HG03378 (cell line): ENCODE data around the gene DRAXIN.

Experiments
- ATAC-seq: cut with Tn5 transposase; IDR thresholded peaks from one replicate; pipeline ENCODE4 v1.9.1; 2021; ENCODE audit warnings: mild to moderate bottlenecking, moderate library complexity; ENCODE audit not compliant: unreplicated experiment

DRAXIN gene

DNA sequence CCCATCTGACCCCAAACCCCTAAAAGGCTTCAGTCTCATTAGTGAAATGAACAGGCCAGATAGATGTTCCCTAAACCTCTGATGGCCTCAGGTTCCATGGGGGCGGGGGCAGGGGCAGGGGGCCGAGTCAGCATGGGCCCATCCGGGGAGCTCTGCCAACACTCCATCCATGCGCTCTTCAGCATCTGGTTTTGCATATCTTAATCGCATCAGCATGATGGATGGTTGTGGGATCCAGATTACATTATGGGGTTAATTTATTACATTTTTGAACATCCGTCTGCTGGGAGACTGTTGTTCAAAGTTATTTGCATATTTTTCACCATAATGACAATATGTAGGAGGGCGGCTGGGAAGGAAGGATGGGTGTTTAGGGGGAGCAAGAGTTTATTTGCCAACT, 7.4 kb upstream of the DRAXIN start:
- ATAC-seq, result no peak

- ATAC-seq, result no peak
Measured at GRCh38 chr1:11685210-11685752, 6.2 kb upstream of the DRAXIN start.

DNA sequence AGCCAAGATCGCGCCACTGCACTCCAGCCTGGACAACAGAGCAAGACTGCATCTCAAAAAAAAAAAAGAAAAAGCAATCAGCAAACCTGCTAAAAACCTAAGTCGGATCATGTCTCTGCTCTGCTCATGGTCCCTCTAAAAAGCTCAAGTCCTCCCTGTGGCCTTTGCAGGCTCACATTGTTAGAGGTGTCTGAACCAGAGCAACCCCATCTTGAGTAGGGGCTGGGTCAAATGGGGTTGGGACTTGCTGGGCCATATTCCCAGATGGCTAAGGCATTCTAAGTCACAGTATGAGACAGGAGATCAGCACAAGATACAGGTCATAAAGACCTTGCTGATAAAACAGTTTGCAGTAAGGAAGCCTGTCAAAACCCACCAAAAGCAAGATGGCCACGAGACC, 3.0 kb upstream of the DRAXIN start:
- no peak for ATAC-seq

- ATAC-seq, result no peak
Measured at GRCh38 chr1:11690397-11691301, 861 bp upstream of the DRAXIN start.

GRCh38 chr1:11691928-11692711, 610 bp downstream of the DRAXIN start:
- ATAC-seq, result no peak

- no peak for ATAC-seq
Measured at GRCh38 chr1:11693024-11693590, 1.6 kb downstream of the DRAXIN start.

- no peak for ATAC-seq
Measured at GRCh38 chr1:11693917-11694316, 2.4 kb downstream of the DRAXIN start.

DNA sequence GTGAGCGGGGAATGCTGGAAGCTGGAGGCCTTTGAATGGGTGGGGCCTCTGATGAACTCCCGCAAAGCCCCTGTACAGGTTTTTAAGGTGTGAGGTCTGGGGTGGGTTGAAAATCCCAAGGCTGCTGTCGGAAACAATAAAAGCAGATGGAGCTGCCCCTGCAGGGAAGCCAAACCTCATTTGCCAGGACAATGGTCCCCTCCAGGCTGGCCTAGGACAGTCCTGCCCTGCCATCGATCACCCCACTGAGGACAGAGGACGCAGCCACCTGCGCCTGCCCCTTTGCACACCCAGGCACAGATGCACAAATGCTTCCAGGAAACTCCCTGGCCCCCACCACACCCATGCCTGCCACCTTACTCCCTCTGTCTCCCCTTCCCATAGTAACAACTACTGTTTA, 4.4 kb downstream of the DRAXIN start:
- no peak for ATAC-seq

- ATAC-seq, result no peak
Measured at GRCh38 chr1:11697188-11697892, 5.8 kb downstream of the DRAXIN start.

DNA sequence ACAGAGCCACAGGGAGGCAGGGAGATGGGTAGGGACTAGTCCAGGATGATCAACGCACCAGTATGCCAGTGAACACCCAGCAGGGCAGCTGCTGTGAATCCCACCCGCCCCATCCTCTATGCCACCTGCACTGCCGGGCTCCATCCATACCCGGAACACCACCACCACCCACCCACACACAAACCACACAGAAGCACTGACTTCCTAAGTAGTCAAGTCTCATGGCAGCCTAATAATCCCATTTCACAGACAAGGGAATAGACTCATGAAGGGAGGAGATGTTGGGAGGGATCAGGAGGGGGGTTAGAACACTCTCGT, 6.3 kb downstream of the DRAXIN start:
- no peak for ATAC-seq

DNA sequence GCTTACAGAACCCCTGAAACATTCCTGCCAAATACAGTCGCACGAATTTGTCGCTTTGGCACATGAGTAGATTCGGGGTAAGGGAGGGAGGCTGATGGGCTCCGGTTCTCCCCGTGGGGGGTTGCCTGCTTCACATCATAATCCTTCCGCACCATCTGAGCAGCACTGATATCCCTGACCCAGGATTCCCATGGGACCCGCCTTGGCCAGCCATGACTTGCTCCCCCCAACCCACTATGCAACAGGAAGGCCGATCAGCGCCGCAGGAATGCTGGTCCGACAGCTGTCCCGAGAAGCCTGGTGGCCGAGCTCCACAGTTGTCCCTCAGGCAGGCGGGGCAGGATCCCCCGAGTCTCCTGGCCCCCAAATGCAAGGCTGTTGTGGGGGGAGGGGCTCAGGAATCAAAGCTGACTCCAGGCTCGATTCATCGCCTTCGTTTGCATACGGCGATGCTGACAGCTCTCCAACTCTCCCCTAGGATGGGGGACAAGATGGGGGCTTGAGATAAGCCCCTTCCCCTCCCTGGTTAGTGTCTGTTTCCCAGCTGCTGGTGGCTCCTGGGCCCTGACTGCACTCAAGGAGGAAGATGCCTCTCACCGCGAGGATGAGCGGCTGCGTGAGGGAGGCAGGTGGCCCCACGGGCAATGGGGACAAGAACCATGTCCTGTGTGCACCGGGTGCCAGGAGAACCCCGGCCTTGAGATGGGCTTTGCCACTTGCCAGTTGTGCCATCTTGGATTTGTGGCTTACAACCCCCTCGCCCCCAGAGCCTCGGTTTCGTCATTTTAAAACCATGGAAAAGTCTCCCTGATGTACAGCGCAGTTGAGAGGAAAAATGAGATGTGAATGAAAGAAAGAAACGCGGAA, 9.3 kb downstream of the DRAXIN start:
- ATAC-seq, result no peak

DNA sequence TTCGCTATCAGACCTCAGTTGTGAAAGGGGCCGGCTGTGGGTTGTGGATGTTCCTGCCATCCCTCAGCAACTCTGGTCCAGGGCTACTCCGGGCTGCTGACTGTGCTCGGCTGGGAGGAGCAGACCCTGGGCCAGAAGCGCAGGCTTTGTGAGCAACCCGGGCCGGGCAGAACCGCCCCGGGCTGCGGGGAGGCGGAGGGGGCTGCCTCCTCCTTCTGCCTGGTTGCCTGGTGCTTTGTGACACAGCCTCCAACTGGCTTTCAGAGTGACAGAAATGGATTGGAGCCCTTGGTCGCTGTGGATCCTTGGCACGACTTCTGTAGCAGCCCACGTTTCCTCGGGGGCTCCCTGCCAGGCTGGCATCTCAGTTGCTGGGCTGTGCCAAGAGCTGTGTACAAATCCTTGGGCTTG, 10.0 kb downstream of the DRAXIN start:
- no peak for ATAC-seq

GRCh38 chr1:11701981-11702803, 10.7 kb downstream of the DRAXIN start:
- no peak for ATAC-seq

DNA sequence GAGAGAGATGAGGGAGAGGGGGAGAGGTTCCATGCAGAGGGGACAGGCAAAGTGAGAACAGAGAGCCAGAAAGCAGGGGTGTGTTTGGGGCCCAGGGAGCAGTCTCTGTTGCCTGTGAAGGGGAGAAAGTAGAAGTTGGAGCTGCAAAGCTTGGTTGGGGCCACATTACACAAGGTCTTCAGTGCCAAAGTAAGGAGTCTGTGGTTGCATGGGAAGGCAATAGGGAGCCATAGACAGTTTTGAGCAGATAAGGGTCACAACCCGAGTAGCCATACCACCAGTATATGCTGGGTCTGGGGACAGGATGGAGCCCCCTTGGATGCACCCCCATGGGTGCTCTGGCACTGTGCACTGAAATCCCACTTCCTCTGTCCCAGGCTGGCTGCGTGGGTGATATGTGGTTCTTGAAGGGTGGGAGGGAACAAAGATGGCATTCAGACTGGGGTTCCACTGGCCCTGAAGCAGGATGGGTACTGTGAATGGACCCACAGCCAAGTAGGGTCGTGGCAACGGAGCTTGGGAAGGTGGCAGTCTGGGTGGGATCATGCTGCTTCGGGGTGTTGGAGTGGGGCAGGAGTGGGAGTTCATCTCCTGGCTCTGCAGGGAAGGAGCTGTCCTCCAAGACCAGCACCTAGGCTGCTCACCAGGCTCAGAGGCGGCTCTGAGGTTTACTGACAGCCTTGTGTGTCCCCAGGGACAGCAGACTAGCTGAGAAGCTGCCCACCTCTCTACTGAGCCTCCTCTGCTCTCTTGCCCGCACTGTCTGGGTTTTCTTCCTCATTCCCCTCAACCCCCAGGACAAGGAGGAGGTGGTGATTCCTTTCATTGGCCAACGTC, 12.1 kb downstream of the DRAXIN start:
- ATAC-seq, result no peak

DNA sequence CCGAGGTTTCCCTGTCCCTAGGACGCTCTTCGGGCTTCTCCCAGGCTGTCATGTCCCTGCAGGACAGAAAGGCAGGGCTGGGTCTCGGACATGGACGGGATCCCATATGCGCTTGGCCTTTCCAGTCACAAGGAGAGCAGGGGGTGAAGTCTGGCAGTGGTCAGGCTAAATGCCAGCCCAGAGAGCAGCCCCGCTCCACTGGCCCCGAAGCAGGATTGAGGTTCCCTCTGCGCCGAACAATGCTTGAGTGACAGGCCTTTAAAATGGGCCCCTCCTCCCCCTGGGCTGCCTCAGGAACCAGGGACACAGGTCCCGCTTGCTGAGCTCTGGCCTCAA, 12.7 kb downstream of the DRAXIN start:
- no peak for ATAC-seq

- ATAC-seq, result no peak
Measured at GRCh38 chr1:11704691-11705475, 13.4 kb downstream of the DRAXIN start.

DNA sequence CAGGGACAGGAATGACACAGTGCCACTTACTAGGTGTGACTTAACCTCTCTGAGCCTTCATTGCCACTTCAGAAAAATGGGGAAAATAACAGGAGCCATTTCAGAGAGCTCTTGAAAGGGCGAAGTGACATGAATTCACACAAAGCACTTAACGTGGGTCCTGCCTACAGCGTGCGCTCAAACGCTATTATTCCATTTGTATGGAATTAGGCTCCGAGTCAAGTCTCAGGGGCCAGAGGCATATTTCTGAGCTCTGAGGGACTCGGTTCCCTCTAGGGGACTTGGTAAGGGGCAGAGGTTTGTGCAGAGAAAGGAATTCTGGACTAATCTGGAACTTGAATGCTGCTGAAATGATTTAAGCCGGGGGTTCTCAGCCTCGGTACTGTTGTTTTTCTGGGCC, 14.1 kb downstream of the DRAXIN start:
- no peak for ATAC-seq

GRCh38 chr1:11706292-11706691, 14.8 kb downstream of the DRAXIN start:
- no peak for ATAC-seq
